BLaER1 (cell line): Measurements from ENCODE around the gene OPN3.

ENCODE experiments used
- H3K27ac ChIP-seq: shearing (Covaris generic); formaldehyde crosslinking; 2 replicates; pipeline ENCODE4 v1.8.1; 2022
- H3K27me3 ChIP-seq: shearing (Covaris generic); formaldehyde crosslinking; 2 replicates; pipeline ENCODE4 v1.8.1; 2022
- H3K36me3 ChIP-seq: shearing (Covaris generic); formaldehyde crosslinking; 2 replicates; pipeline ENCODE4 v1.8.1; 2022
- H3K4me1 ChIP-seq: shearing (Covaris generic); formaldehyde crosslinking; 2 replicates; pipeline ENCODE4 v1.8.1; 2022
- H3K4me2 ChIP-seq: shearing (Covaris generic); formaldehyde crosslinking; 2 replicates; pipeline ENCODE4 v1.8.1; 2022
- H3K4me3 ChIP-seq: shearing (Covaris generic); formaldehyde crosslinking; 2 replicates; pipeline ENCODE4 v1.8.1; 2022
- H3K9ac ChIP-seq: shearing (Covaris generic); formaldehyde crosslinking; 2 replicates; pipeline ENCODE4 v1.8.1; 2022
- H3K9me3 ChIP-seq: shearing (Covaris generic); formaldehyde crosslinking; 2 replicates; pipeline ENCODE4 v1.8.1; 2022
- H4K20me1 ChIP-seq: shearing (Covaris generic); formaldehyde crosslinking; 2 replicates; pipeline ENCODE4 v1.8.1; 2022
- Cebpa-rat ChIP-seq: shearing (Covaris generic); IDR thresholded peaks from 2 replicates; pipeline ENCODE4 v1.8.1; 2022

OPN3 gene

DNA sequence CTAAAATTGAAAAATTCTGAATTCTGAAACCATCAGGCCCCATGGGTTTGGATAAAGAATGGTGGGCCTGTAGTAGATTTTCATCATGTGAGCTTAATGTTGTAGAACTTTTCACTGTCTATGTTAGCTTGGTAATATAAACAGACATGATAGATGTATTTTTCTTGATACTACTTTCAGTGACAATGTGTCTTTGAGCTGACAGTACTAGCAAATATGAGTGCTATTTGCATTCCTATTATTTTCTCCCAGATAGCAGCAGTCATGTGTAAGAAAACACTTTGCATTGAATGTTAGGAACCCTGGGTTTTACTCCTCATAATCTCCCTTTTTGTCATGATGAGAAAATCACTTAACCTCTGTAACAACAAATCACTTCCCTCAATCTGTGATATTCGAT, 89.9 kb downstream of the OPN3 start:
- no peak overlapping the region for H3K4me2 ChIP-seq
- H3K9ac ChIP-seq: no peak overlapping the region
- no peak overlapping the region for H3K27ac ChIP-seq
- H3K4me3 ChIP-seq: no peak overlapping the region
- no peaks in the 10 kb centered on the region; the same call in 1 of the 2 replicates for H3K9me3 ChIP-seq
- peaks cover 37% of the 10 kb centered on the region for H3K4me1 ChIP-seq
- no peaks in the 10 kb centered on the region for H3K36me3 ChIP-seq
- no peak for TF ChIP-seq Cebpa-rat
- H3K27me3 ChIP-seq: no peaks in the 10 kb centered on the region
- H4K20me1 ChIP-seq: no peaks in the 10 kb centered on the region

DNA sequence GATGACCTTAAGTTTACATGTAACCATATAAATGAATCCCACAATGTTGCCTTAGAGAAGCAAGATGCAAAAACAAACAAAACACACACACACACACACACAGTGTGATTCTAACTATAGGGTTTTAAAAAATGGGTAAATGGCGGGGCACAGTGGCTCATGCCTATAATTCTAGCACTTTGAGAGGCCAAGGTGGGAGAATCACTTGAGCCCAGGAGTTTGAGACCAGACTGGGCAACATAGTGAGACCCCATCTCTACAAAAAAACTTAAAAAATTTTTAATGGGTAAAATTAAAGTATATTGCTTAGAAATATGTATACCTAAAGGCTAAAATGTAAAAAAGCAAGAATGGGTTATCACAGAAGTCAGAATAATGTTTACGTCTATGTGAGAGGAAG, 92.2 kb downstream of the OPN3 start:
- Histone ChIP-seq H3K4me2 (no peak overlapping the region), H3K27me3 (no peaks in the 10 kb centered on the region), H3K9ac (no peak overlapping the region), H3K4me1 (peaks cover 23% of the 10 kb centered on the region), H3K36me3 (no peaks in the 10 kb centered on the region), H3K9me3 (no peaks in the 10 kb centered on the region; the same call in 1 of the 2 replicates), H4K20me1 (no peaks in the 10 kb centered on the region), H3K4me3 (no peak overlapping the region), H3K27ac (no peak overlapping the region)
- TF ChIP-seq Cebpa-rat: no peak
